Astrocyte of the hippocampus (primary cell): ENCODE results near the gene LYSMD2.

ENCODE experiments used
- DNase-seq: peaks from one replicate; pipeline ENCODE4 v3.0.0; 2011; ENCODE audit warnings: low read depth, low spot score

Gene LYSMD2

DNA sequence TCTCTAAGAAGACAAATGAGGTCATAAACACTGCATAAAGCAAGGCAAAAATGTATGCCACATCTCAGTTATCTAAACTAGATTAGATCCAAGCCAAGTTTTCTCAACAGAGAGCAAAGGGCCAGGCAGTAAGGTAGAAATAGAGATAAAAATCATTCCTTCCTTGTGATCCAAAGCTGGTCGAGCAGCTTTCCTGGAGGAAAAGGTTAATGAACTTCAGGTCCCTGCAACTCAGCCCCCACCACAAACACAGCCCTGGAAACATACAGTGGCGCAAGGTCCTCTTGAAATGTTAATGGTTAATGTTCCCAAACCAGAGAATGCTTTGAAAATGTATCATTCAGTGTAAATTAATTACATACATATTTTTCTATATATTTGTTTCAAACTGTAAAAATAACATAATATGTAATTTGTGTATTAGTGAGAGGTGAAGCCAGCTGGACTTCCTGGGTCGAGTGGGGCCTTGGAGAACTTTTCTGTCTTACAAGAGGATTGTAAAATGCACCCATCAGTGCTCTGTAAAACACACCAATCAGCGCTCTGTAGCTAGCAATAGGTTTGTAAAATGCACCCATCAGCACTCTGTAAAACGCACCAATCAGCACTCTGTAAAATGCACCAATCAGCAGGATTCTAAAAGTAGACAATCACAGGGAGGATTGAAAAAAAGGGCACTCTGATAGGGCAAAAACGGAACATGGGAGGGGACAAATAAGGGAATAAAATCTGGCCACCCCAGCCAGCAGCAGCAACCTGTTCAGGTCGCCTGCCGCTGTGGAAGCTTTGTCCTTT is 17.1 kb downstream of the LYSMD2 start:
- DNase-seq = no peak

DNA sequence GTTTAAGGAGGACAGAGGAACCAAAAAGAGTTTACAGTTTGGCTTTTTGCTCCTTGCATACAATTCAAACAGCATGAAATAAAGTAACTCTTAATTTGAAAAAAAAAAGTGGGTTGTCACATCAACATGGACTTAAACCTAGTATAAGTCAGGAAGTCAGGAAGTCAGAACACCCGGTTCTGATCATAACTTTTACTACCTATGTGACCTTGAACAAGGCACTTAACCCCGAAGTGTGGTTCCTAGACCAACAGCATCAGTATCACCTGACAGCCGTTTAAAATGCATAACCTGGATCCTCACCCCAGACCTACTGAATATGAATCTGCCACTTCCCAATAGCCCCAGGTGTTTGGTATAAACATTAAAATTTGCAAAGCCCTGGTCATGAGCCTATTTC is 18.7 kb downstream of the LYSMD2 start:
- DNase-seq = no peak

- no peak for DNase-seq
Observed at GRCh38 chr15:51718219-51718618, 19.2 kb downstream of the LYSMD2 start.

DNA sequence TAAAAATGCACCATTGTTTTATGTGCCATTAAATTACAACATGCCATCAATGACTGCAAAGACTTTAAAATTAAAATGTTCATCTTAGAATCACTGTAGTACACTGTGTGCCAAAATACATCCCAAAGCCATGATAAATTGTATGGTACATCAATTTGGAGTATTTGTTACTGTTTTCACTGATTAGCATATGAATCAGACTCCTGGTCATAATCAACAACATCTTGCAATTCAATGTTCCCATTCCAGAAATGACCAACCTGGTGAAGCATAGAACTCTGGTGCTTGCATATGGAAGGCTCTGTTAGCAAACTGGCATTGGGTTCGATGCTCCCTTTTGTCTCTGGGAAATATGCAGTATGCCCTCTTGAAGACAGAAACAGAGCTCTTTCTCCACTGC is 22.5 kb downstream of the LYSMD2 start:
- DNase-seq = no peak

DNA sequence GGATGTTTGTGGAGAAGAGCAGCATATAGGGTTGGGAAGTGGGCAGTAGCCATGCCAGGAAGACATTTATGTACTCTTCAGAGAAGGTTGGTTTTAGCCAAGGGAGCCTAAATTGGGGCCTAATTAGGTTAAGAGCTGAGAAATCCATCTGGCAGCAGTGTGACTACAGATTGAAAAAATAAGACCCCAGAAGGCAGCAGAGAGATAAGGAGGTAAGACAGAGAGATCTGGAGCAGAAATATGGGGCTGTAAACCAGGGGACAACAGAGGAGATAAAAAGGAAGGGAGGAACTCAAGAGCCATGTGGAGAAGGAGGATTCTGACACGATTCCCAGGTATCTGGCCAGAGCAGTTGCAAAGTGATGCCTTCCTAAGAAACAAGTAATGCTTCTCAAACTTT is 23.3 kb downstream of the LYSMD2 start:
- no peak for DNase-seq

DNA sequence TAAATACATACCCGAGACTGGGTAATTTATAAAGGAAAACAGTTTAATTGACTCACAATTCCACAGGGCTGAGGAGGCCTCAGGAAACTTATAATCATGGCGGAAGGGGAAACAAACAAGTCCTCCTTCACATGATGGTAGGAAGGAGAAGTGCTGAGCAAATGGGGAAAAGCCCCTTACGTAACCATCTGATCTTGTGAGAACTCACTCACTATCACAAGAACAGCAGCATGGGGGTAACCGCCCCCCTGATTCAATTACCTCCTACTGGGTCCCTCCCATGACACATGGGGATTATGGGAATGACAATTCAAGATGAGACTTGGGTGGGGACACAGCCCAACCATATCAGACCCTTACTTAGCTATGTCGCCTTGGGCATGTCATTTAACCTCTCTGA is 28.4 kb downstream of the LYSMD2 start:
- no peak for DNase-seq

DNA sequence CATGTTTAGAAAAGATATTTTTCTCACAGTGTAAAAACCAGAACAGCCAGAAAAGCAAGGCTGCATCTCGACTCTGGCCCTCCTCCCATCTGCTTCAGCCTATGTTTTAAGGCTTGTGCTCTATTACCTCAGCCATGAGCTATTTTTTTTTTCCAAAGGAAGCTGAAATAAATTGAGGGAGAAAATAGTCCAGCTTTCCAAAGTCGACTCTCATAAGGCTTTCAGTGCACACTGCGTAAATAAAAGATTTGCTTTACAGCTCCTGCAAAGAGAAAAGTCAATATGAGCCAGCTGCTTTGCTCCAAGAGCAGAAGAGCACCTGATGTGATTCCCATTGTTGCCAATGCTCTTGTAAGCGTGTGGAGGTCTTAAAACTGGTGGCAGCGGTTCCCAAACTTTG is 29.4 kb downstream of the LYSMD2 start:
- no peak for DNase-seq

GRCh38 chr15:51706926-51707608 is 30.4 kb downstream of the LYSMD2 start:
- no peak for DNase-seq

- DNase-seq = no peak
Observed at GRCh38 chr15:51706291-51706690, 31.2 kb downstream of the LYSMD2 start.

DNA sequence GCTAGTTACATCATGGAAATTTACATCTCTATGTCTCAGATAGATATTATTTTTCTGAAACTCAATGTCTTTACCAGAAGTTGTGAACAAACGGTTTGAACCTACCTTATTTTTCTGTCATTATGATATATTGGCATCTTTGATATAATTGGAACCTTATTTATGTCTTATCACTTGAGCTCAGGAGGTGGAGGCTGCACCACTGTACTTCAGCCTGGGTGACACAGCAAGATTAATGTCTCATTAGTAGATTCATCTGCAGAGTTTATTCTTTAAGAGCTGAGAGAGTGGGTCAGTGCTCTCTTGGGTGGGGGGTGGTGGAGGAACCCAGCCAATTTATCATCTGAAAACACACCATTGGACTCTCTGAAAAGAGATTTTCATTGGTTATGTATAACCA is 34.7 kb downstream of the LYSMD2 start:
- DNase-seq = no peak

DNA sequence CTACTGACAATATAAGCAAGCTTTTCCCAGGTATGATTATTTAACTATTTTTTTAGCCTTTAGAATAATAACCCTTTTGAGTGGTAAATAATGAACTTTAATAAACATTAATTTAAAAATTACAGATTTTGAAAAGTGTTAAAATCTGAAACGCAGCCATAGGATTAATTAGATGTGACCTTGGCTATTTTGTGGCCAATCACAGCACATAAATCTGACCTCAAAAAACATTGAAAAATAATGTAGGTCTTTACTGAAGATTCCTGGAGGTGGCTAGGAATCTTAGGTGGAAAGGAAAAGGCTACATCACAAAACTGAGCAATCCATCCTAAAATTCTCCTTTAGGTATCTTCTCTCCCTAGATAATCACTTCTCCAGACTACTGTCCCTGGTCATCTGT is 38.1 kb downstream of the LYSMD2 start:
- DNase-seq = no peak

DNA sequence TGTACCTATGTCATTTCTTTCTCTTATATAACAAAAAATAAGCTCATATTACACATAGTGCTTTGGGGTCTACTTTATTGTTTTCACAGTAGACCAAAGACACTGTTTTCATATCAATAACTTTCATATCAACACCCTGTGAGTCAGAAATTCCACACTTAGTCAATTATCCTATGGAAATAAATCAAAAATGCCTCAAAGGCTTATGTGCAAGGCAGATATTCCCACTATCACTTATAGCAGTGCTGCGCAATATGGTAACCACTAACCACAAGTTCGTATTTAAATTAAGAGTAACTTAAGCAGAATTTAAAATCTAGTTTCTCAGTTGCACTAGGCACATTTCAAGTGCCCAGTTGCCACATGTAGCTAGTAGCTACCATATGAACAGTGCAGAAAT is 40.3 kb downstream of the LYSMD2 start:
- no peak for DNase-seq

DNA sequence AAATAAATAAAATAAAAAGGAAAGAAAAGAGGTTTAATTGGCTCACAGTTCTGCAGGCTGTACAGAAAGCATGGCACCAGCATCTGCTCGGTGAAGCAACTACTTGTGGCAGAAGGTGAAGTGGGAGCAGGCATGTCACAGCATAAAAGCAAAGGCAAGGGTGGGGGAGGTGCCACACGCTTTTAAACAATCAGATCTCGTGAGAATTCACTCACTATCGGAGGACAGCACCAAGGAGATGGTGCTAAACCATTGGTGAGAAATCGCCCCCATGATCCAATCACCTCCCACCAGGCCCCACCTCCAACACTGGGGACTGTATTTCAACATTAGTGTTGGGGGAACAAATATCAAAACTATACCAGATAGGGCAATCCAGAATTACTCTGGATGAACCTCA is 40.9 kb downstream of the LYSMD2 start:
- DNase-seq = no peak

- no peak for DNase-seq
Observed at GRCh38 chr15:51692154-51692553, 45.3 kb downstream of the LYSMD2 start.

DNA sequence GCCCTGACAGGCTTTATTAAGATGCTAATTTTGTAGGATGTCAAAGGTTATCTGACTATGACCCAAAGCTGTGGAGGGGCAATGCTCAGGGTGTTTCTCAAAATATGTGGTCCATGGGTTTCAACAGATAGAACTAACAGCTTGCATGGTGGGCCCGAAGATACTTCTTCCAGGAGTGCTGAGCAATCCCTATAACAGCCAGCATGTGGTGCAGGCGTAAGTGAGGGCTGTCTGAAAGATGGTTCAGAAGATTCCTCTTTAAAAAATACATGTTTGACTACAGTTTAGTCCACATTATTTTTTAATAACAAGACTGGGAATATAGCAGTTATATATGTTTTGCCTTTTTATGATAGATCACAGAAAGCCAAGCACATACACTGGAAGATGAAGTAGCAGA is 48.6 kb downstream of the LYSMD2 start:
- DNase-seq = no peak

GRCh38 chr15:51687565-51687964 is 49.9 kb downstream of the LYSMD2 start:
- no peak for DNase-seq

- DNase-seq = peak; percentile 89
Observed at GRCh38 chr15:51681303-51681963, 56.0 kb downstream of the LYSMD2 start, which contains the start of gene SCG3. TSS of gene SCG3 (plus strand) at chr15:51681503. CDS start at chr15:51681756, 253 bp downstream.

GRCh38 chr15:51680321-51680720 is 57.1 kb downstream of the LYSMD2 start:
- no peak for DNase-seq

GRCh38 chr15:51678096-51678495 is 59.4 kb downstream of the LYSMD2 start:
- no peak for DNase-seq

- DNase-seq = no peak
Observed at GRCh38 chr15:51677452-51677851, 60.0 kb downstream of the LYSMD2 start.

- DNase-seq = no peak
Observed at GRCh38 chr15:51677021-51677420, 60.4 kb downstream of the LYSMD2 start.

GRCh38 chr15:51675234-51675633 is 62.2 kb downstream of the LYSMD2 start:
- DNase-seq = no peak
